Epithelial cell of esophagus (primary cell): ENCODE data around the gene CWC15.

Source experiments
- DNase-seq: peaks from one replicate; pipeline ENCODE4 v3.0.0; 2010; ENCODE audit warnings: low read depth
- H3K4me3 ChIP-seq: 2 replicates; pipeline ENCODE4 v1.5.1; 2011; ENCODE audit warnings: mild to moderate bottlenecking, low read length, control low read depth
- TF ChIP-seq, protein P1 (sequence below): IDR thresholded peaks from 2 replicates; pipeline ENCODE4 v1.5.1; 2011; ENCODE audit warnings: low read depth, mild to moderate bottlenecking, low read length, control low read depth, inconsistent platforms; ENCODE audit not compliant: insufficient read depth; ENCODE audit errors: missing control alignments

Gene CWC15

GRCh38 chr11:94956963-94957362 is 16.4 kb downstream of the CWC15 start:
- TF ChIP-seq, protein P1, sequence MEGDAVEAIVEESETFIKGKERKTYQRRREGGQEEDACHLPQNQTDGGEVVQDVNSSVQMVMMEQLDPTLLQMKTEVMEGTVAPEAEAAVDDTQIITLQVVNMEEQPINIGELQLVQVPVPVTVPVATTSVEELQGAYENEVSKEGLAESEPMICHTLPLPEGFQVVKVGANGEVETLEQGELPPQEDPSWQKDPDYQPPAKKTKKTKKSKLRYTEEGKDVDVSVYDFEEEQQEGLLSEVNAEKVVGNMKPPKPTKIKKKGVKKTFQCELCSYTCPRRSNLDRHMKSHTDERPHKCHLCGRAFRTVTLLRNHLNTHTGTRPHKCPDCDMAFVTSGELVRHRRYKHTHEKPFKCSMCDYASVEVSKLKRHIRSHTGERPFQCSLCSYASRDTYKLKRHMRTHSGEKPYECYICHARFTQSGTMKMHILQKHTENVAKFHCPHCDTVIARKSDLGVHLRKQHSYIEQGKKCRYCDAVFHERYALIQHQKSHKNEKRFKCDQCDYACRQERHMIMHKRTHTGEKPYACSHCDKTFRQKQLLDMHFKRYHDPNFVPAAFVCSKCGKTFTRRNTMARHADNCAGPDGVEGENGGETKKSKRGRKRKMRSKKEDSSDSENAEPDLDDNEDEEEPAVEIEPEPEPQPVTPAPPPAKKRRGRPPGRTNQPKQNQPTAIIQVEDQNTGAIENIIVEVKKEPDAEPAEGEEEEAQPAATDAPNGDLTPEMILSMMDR: no peak
- peak; percentile 11 for DNase-seq
- H3K4me3 ChIP-seq: no peak overlapping the region

GRCh38 chr11:94954753-94955152 is 18.6 kb downstream of the CWC15 start:
- TF ChIP-seq, protein P1: no peak
- DNase-seq: no peak
- no peak overlapping the region for H3K4me3 ChIP-seq

DNA sequence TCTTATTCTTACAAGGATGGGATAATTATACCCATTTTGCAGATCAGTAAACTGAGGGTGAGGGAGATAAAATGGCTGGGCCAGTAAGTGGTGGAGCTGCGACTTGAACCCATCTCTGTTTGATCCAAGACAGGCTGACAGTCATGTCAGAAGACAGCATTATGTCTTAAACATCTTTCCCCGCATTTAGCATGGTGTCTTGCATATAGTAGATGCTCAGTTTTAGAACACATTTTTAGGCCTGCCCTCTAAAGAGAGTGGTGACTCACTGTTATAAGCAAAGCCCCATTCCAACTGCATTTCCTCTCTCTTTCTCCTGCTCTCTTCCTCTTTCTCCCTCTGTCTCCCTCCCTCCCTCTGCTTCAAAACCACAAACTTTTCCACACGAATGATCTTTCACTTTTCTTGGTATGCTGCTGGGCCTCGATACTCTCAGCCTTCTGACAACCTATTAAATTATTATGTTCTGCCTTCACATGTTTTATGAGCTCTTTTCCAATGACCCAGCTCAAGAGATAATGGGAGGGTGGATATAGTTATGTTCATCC is 25.2 kb downstream of the CWC15 start:
- DNase-seq: no peak
- TF ChIP-seq, protein P1: no peak
- H3K4me3 ChIP-seq: no peak overlapping the region

DNA sequence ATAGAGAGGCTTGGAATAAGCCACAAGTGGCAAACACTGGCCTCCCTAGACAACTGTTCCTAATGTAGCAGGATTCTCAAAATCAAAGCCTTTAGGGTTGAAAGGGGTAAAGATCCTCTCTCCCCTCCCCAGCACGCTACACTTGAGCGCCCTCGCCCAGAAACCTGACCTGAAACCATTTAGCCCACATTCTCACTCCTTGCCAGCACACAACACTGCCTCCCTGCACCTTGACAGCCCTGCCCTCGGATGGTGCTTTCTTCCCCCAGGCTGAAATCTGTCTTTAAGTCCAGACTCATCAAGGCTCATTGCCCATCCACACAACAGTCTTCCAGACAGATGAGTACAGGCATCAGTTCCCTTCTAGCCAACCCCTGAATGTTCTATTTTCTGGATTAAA is 26.5 kb downstream of the CWC15 start:
- TF ChIP-seq, protein P1: no peak
- no peak overlapping the region for H3K4me3 ChIP-seq
- DNase-seq: no peak

DNA sequence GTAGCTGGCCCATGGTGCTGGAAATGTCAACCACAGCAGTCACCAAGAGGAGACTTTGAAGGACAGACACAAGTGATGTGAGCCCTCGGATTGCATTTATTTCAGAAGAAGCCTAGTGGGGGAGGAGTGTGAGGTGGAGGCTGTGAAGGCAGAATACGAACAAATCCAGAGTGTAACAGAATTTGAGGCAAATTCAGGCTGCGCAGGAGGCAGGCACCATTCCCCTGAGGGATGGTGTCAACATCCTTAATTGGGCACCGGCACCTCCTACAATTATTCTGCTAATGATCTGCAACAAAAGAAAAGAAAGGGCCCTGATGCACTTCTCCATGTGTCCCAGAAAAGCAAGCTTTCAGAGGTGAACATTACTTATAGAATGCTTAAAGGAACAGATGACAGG is 32.2 kb downstream of the CWC15 start:
- TF ChIP-seq, protein P1: no peak
- H3K4me3 ChIP-seq: no peak overlapping the region
- DNase-seq: no peak

GRCh38 chr11:94939346-94939745 is 34.0 kb downstream of the CWC15 start:
- no peak for DNase-seq
- no peak overlapping the region for H3K4me3 ChIP-seq
- TF ChIP-seq, protein P1: no peak

DNA sequence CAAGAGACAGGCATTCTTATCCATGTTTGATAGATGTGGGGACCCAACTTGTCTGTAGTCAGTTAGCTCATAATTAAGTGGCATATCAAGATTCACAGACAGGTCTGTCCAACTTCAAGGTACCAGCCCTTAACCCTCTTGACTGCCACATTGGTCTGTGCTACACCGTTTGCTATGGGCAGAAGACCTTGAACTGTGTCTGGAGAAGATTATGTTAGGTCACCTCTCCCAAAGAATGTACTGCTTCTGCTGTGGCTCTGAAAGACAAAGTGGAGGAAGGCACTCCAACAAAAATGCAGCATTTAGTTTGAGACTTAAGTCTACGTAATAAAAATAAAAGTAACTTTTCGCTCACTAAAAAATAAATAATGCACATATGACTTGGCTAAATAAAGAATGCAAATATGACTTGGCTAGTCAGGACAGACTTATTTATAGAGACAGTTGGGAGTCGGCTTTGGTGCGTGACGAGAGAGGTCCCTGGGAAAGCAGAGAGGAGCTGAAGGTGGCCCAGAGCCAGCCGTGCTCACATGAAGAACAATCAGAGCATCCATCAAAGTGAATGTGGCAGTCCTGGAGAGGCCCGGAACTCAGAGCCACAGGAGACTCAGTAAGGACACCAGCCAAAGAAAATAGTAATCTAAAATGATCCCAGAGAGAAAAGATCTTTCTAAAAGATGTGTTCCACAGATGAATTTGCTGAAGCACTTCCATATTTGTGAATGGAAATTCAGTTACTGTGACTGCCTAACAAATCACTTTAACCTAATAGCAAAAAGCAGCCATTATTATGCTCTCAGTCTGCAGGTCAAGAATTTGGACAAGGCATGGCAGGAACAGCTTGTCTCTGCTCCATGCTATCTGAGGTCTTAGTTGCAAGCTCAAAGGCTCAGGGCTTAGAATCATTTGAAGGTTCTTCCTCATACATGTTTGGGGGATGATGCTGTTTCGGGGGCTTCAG is 35.0 kb downstream of the CWC15 start:
- DNase-seq: no peak
- H3K4me3 ChIP-seq: no peak overlapping the region

More for the DNA sequence above, 35.0 kb downstream of the CWC15 start:
- TF ChIP-seq, protein P1: no peak
